Fibroblast of lung (primary cell): ENCODE data around the gene KLC1. TPM values are rescaled to one million over a fixed set of nuclear protein-coding genes. Genes with fewer than 3 reads are reported as not detected.
A peak's percentile ranks its signal among the peaks of the same experiment; 100 is the strongest.

Source experiments
- DNase-seq, 2 donors: peaks; one replicate each; pipeline versions ENCODE4 v3.0.0 to v3.0.0-alpha.2; 2010; ENCODE audit warnings: low read depth in 2 of 2
- H2AFZ ChIP-seq: 2 replicates; pipeline ENCODE4 v1.5.1; 2012; ENCODE audit warnings: low read length, control low read depth, inconsistent platforms
- H3K27ac ChIP-seq: 2 replicates; pipeline ENCODE4 v1.5.1; 2011; ENCODE audit warnings: low read length, control low read depth; ENCODE audit not compliant: insufficient read depth
- H3K27me3 ChIP-seq: 2 replicates; pipeline ENCODE4 v1.5.1; 2011; ENCODE audit warnings: mild to moderate bottlenecking, low read length; ENCODE audit not compliant: control insufficient read depth, insufficient read depth
- H3K36me3 ChIP-seq: 2 replicates; pipeline ENCODE4 v1.5.1; 2011; ENCODE audit warnings: low read length; ENCODE audit not compliant: control insufficient read depth, insufficient read depth
- H3K4me1 ChIP-seq: 2 replicates; pipeline ENCODE4 v1.5.1; 2011; ENCODE audit warnings: low read length; ENCODE audit not compliant: control insufficient read depth, insufficient read depth; ENCODE audit errors: extremely low read depth
- H3K4me2 ChIP-seq: 2 replicates; pipeline ENCODE4 v1.5.1; 2011; ENCODE audit warnings: low read length, control low read depth; ENCODE audit not compliant: insufficient read depth; ENCODE audit errors: extremely low read depth
- H3K4me3 ChIP-seq, 4 experiments: fragments of 200-600 bp in 1 of 4; sonication (generic) in 1 of 4; replicated peaks in 1 of 4; 2 replicates each; pipeline ENCODE4 v1.5.1; 2011 to 2016; ENCODE audit warnings: low read length in 4 of 4, low read depth in 3 of 4, mild to moderate bottlenecking in 3 of 4, control low read depth in 2 of 4, inconsistent platforms in 1 of 4, mixed read lengths in 1 of 4; ENCODE audit not compliant: insufficient read depth in 1 of 4; ENCODE audit errors: control extremely low read depth in 1 of 4
- H3K79me2 ChIP-seq: 2 replicates; pipeline ENCODE4 v1.5.1; 2012; ENCODE audit warnings: mild to moderate bottlenecking, low read length, inconsistent platforms; ENCODE audit not compliant: control insufficient read depth, insufficient read depth
- H3K9ac ChIP-seq: 2 replicates; pipeline ENCODE4 v1.5.1; 2011; ENCODE audit warnings: mild to moderate bottlenecking, low read length, control low read depth; ENCODE audit not compliant: insufficient read depth
- H3K9me3 ChIP-seq: 2 replicates; pipeline ENCODE4 v1.5.1; 2012; ENCODE audit warnings: low read depth, low read length; ENCODE audit not compliant: control insufficient read depth, insufficient read depth
- H4K20me1 ChIP-seq: 2 replicates; pipeline ENCODE4 v1.5.1; 2011; ENCODE audit warnings: low read length; ENCODE audit not compliant: control insufficient read depth, insufficient read depth; ENCODE audit errors: extremely low read depth
- CTCF ChIP-seq, 2 donors: IDR thresholded peaks in 1 of 2; conservative IDR thresholded peaks in 1 of 2; 1 replicate in 1 of 2; 2 replicates in 1 of 2; pipeline ENCODE4 v1.5.1; 2011 to 2012; ENCODE audit warnings: low read length in 2 of 2, control low read depth in 1 of 2, inconsistent platforms in 1 of 2, low read depth in 1 of 2, mild to moderate bottlenecking in 1 of 2
- EZH2 ChIP-seq: IDR thresholded peaks from 2 replicates; pipeline ENCODE4 v1.5.1; 2012; ENCODE audit warnings: low read length, control low read depth, mild to moderate bottlenecking; ENCODE audit errors: missing control alignments
- polyA plus RNA-seq, 2 donors: library from polyadenylated mRNA; depleted of rRNA in 1 of 2; stranded (reverse) in 1 of 2; unstranded in 1 of 2; fragments of >200 nt; gene quantifications; 2 replicates each; pipeline ENCODE4 v1.2.1, GENCODE V29; 2011 to 2012; ENCODE audit warnings: missing spikeins in 1 of 2
- total RNA-seq: library from RNA; depleted of rRNA; stranded (reverse); fragments of >200 nt; gene quantifications from 2 replicates; pipeline ENCODE4 v1.2.1, GENCODE V29; 2014

The KLC1 gene
- total and polyA plus RNA-seq, 2 donors (not counting 1 experiment from before 2014, with no cell fraction given): 180 to 219 TPM

- no peak overlapping the region for H2AFZ ChIP-seq
- no peak overlapping the region for H3K4me3 ChIP-seq
- no peaks in the 10 kb centered on the region for H3K9me3 ChIP-seq
- no peaks in the 10 kb centered on the region for H3K4me1 ChIP-seq
- TF ChIP-seq EZH2: no peak
- TF ChIP-seq CTCF (conservative IDR thresholded peaks at IDR 0.05 in 1 of 2, IDR thresholded peaks at IDR 0.05 in 1 of 2; ENCODE audit: low read depth in 1 of 2, low read length in 2 of 2): peak in 1 of 2 donors; percentile 4
- DNase-seq: peak in 1 of 2 donors; percentile 54
- H3K9ac ChIP-seq: no peak overlapping the region
- no peak overlapping the region for H3K4me2 ChIP-seq
- H3K79me2 ChIP-seq: peaks cover 7% of the 10 kb centered on the region
- no peak overlapping the region for H3K27ac ChIP-seq
- H4K20me1 ChIP-seq: no peaks in the 10 kb centered on the region
- peaks cover 17% of the 10 kb centered on the region for H3K36me3 ChIP-seq
- no peaks in the 10 kb centered on the region for H3K27me3 ChIP-seq
Measured at GRCh38 chr14:103730490-103731035, 101.6 kb downstream of the KLC1 start.

- H3K9ac ChIP-seq: no peak overlapping the region
- H3K4me3 ChIP-seq: no peak overlapping the region
- H3K27me3 ChIP-seq: no peaks in the 10 kb centered on the region
- TF ChIP-seq CTCF (conservative IDR thresholded peaks at IDR 0.05 in 1 of 2, IDR thresholded peaks at IDR 0.05 in 1 of 2; ENCODE audit: low read depth in 1 of 2, low read length in 2 of 2) (no peak), EZH2 (no peak)
- no peak overlapping the region for H3K4me2 ChIP-seq
- peaks cover 13% of the 10 kb centered on the region for H3K36me3 ChIP-seq
- H4K20me1 ChIP-seq: no peaks in the 10 kb centered on the region
- H2AFZ ChIP-seq: no peak overlapping the region
- H3K4me1 ChIP-seq: no peaks in the 10 kb centered on the region
- H3K9me3 ChIP-seq: no peaks in the 10 kb centered on the region
- H3K27ac ChIP-seq: no peak overlapping the region
- peaks cover 3% of the 10 kb centered on the region for H3K79me2 ChIP-seq
- no peak for DNase-seq
Measured at GRCh38 chr14:103731481-103731880, 102.5 kb downstream of the KLC1 start.

- no peak for TF ChIP-seq CTCF (conservative IDR thresholded peaks at IDR 0.05 in 1 of 2, IDR thresholded peaks at IDR 0.05 in 1 of 2; ENCODE audit: low read depth in 1 of 2, low read length in 2 of 2)
- Histone ChIP-seq H3K4me2 (no peak overlapping the region), H3K9me3 (no peaks in the 10 kb centered on the region), H3K79me2 (peaks cover 2% of the 10 kb centered on the region), H3K36me3 (peaks cover 13% of the 10 kb centered on the region), H3K27me3 (no peaks in the 10 kb centered on the region), H3K4me1 (no peaks in the 10 kb centered on the region), H2AFZ (no peak overlapping the region), H3K27ac (no peak overlapping the region), H3K9ac (no peak overlapping the region), H4K20me1 (no peaks in the 10 kb centered on the region), H3K4me3 (no peak overlapping the region)
- no peak for DNase-seq
Measured at GRCh38 chr14:103731916-103732867, 103.2 kb downstream of the KLC1 start.
